A549 (cell line): Measurements from ENCODE around the gene GRIA3. TPM values are rescaled to one million over a fixed set of nuclear protein-coding genes. Genes with fewer than 3 reads are reported as not detected.

ENCODE experiments used
- ATAC-seq, 2 experiments: fragments of 200-7000 bp in 1 of 2; fragments of >200 bp in 1 of 2; cut with Nextera tagmentation in 1 of 2; cut with Tn5 transposase in 1 of 2; 3 replicates each; pipeline versions ENCODE4 v1.8.0 to v1.9.1; 2018 to 2020; ENCODE audit warnings: mild to moderate bottlenecking in 1 of 2, moderate library complexity in 1 of 2
- CTCF ChIA-PET: fragments of 300-600 bp; sonication (Branson Sonifier 250); formaldehyde crosslinking; extraction: SDS; loops from one replicate; lab custom pipeline; 2021; ENCODE audit warnings: antibody characterized with exemption, inconsistent platforms; lab: Yijun Ruan, JAX
- POLR2A ChIA-PET: fragments of 350-600 bp; formaldehyde crosslinking; extraction: SDS; loops from one replicate; lab custom pipeline; 2021; ENCODE audit warnings: antibody characterized with exemption, inconsistent platforms; lab: Yijun Ruan, JAX
- DNase-seq, 2 experiments: peaks; one replicate each; pipeline versions ENCODE4 v3.0.0 to v3.0.0-alpha.2; 2011 to 2016; ENCODE audit warnings: low read depth in 1 of 2, low spot score in 1 of 2
- FAIRE-seq: peaks from 2 replicates; lab custom pipeline; 2011; peaks lifted over from hg19 to GRCh38; lab: Jason Lieb, UNC
- H3K27ac ChIP-seq, 2 experiments: fragments of >200 bp; sonication (Bioruptor Twin); formaldehyde crosslinking; 3 replicates each; pipeline ENCODE4 v1.5.1; 2016 to 2017
- H3K4me1 ChIP-seq: fragments of >200 bp; sonication (Bioruptor Twin); formaldehyde crosslinking; 3 replicates; pipeline ENCODE4 v1.6.1; 2016
- H3K4me2 ChIP-seq: fragments of >200 bp; sonication (Bioruptor Twin); formaldehyde crosslinking; 3 replicates; pipeline ENCODE4 v1.6.1; 2016
- H3K4me3 ChIP-seq: fragments of >200 bp; sonication (Bioruptor Twin); formaldehyde crosslinking; 3 replicates; pipeline ENCODE4 v1.5.1; 2016
- H3K9me3 ChIP-seq: fragments of >200 bp; sonication (Bioruptor Twin); formaldehyde crosslinking; 3 replicates; pipeline ENCODE4 v1.6.1; 2016
- ATOH8 ChIP-seq: fragments of 250-450 bp; sonication (Bioruptor Pico); IDR thresholded peaks from 2 replicates; pipeline ENCODE4 v1.5.0; 2020; ENCODE audit warnings: low read depth, mild to moderate bottlenecking, moderate library complexity
- BCL3 ChIP-seq: fragments of >200 bp; sonication (Bioruptor Twin); formaldehyde crosslinking; IDR thresholded peaks from 3 replicates; pipeline ENCODE4 v1.6.1; 2016
- BHLHE40 ChIP-seq: IDR thresholded peaks from 2 replicates; pipeline ENCODE4 v1.6.1; 2012; ENCODE audit warnings: low read depth, low read length, inconsistent platforms
- CEBPB ChIP-seq, 2 experiments: fragments of >200 bp in 1 of 2; sonication (Bioruptor Twin) in 1 of 2; formaldehyde crosslinking in 1 of 2; IDR thresholded peaks; 2 replicates each; pipeline ENCODE4 v1.6.1; 2012 to 2016
- CHD4 ChIP-seq: fragments of 200-600 bp; sonication (generic); IDR thresholded peaks from 2 replicates; pipeline ENCODE4 v1.6.1; 2016; ENCODE audit warnings: antibody characterized with exemption, mild to moderate bottlenecking, borderline replicate concordance
- CTCF ChIP-seq: fragments of >200 bp; sonication (Bioruptor Twin); formaldehyde crosslinking; IDR thresholded peaks from 3 replicates; pipeline ENCODE4 v1.5.1; 2016
- EHF ChIP-seq: fragments of 250-450 bp; sonication (Bioruptor Pico); IDR thresholded peaks from 2 replicates; pipeline ENCODE4 v1.5.0; 2020; ENCODE audit warnings: mild to moderate bottlenecking
- EHMT2 ChIP-seq: fragments of 200-600 bp; sonication (generic); IDR thresholded peaks from 2 replicates; pipeline ENCODE4 v1.6.1; 2016; ENCODE audit warnings: antibody characterized with exemption, low read depth, mild to moderate bottlenecking, moderate library complexity
- FOSB ChIP-seq: fragments of 250-450 bp; sonication (Bioruptor Pico); IDR thresholded peaks from 2 replicates; pipeline ENCODE4 v1.5.0; 2020; ENCODE audit warnings: mild to moderate bottlenecking, moderate library complexity
- FOXS1 ChIP-seq: fragments of 250-450 bp; sonication (Bioruptor Pico); IDR thresholded peaks from 2 replicates; pipeline ENCODE4 v1.5.0; 2020; ENCODE audit warnings: mild to moderate bottlenecking, moderate library complexity
- GATA3 ChIP-seq: IDR thresholded peaks from 2 replicates; pipeline ENCODE4 v1.6.1; 2012; ENCODE audit warnings: borderline replicate concordance
- HDAC2 ChIP-seq: fragments of 200-600 bp; sonication (generic); IDR thresholded peaks from 2 replicates; pipeline ENCODE4 v1.6.1; 2016
- HES2 ChIP-seq: fragments of >200 bp; sonication (Bioruptor Twin); formaldehyde crosslinking; IDR thresholded peaks from 2 replicates; pipeline ENCODE4 v1.6.1; 2016
- HEYL ChIP-seq: fragments of 250-450 bp; sonication (Bioruptor Pico); IDR thresholded peaks from 2 replicates; pipeline ENCODE4 v1.8.0; 2021; ENCODE audit warnings: mild to moderate bottlenecking, moderate library complexity
- HOXB13 ChIP-seq: fragments of 250-450 bp; sonication (Bioruptor Pico); IDR thresholded peaks from 2 replicates; pipeline ENCODE4 v1.5.0; 2020; ENCODE audit warnings: low read depth, mild to moderate bottlenecking, moderate library complexity
- HOXB5 ChIP-seq: fragments of 250-450 bp; sonication (Bioruptor Pico); IDR thresholded peaks from 2 replicates; pipeline ENCODE4 v1.5.0; 2020; ENCODE audit warnings: mild to moderate bottlenecking, moderate library complexity
- KDM1A ChIP-seq: fragments of 200-600 bp; sonication (generic); IDR thresholded peaks from 2 replicates; pipeline ENCODE4 v1.6.1; 2016; ENCODE audit warnings: low read depth, mild to moderate bottlenecking
- MAX ChIP-seq: IDR thresholded peaks from 2 replicates; pipeline ENCODE4 v1.6.1; 2012
- MAZ ChIP-seq: fragments of 150-350 bp; IDR thresholded peaks from 2 replicates; pipeline ENCODE4 v1.6.1; 2014; ENCODE audit warnings: antibody characterized with exemption, low read depth, low read length, borderline replicate concordance
- MYC ChIP-seq: IDR thresholded peaks from 2 replicates; pipeline ENCODE4 v1.6.1; 2012; ENCODE audit warnings: mild to moderate bottlenecking, inconsistent platforms, low read length, improper control_type of control experiment, borderline replicate concordance
- NPAS2 ChIP-seq: fragments of 250-450 bp; sonication (Bioruptor Pico); IDR thresholded peaks from 2 replicates; pipeline ENCODE4 v1.8.0; 2022; ENCODE audit warnings: mild to moderate bottlenecking, moderate library complexity, borderline replicate concordance
- POLR2A ChIP-seq: IDR thresholded peaks from 2 replicates; pipeline ENCODE4 v1.6.1; 2012; ENCODE audit warnings: mild to moderate bottlenecking, low read length
- RFX5 ChIP-seq: fragments of 450-650 bp; IDR thresholded peaks from 2 replicates; pipeline ENCODE4 v1.7.1; 2014; ENCODE audit warnings: antibody characterized with exemption, mild to moderate bottlenecking, moderate library complexity
- RNF2 ChIP-seq: fragments of 200-600 bp; sonication (generic); IDR thresholded peaks from 2 replicates; pipeline ENCODE4 v1.6.1; 2016; ENCODE audit warnings: low read depth, mild to moderate bottlenecking, antibody characterized with exemption, moderate library complexity, borderline replicate concordance
- TFCP2L1 ChIP-seq: fragments of 250-450 bp; sonication (Bioruptor Pico); IDR thresholded peaks from 2 replicates; pipeline ENCODE4 v1.5.0; 2021; ENCODE audit warnings: mild to moderate bottlenecking
- ZNF302 ChIP-seq: fragments of 250-450 bp; sonication (Bioruptor Pico); IDR thresholded peaks from 2 replicates; pipeline ENCODE4 v1.9.0; 2021; ENCODE audit warnings: inconsistent platforms, mild to moderate bottlenecking, moderate library complexity
- WGBS: methylation state at CpG from one replicate; pipeline ENCODE4 v1.1.6; 2017; ENCODE audit errors: missing lambda C conversion rate; 5-methylcytosine and 5-hydroxymethylcytosine counted together
- polyA plus RNA-seq, 4 experiments: library from polyadenylated mRNA; depleted of rRNA in 3 of 4; stranded (reverse); fragments of >200 nt; fragmentation: RNase III in 1 of 4; extraction: RNeasy Plus Mini Kit Qiagen cat#74134 plus additional on column Dnase treatment in 1 of 4; gene quantifications; 2 replicates in 3 of 4; 3 replicates in 1 of 4; pipeline ENCODE4 v1.2.3, GENCODE V29; 2011 to 2017

The GRIA3 gene
- polyA plus RNA-seq, 2 of the 4 experiments (the other 2 are of a cell fraction) = not detected

- ATAC-seq (no peak), DNase-seq (no peak), FAIRE-seq (no peak)
- Histone ChIP-seq H3K9me3 (no peaks in the 10 kb centered on the region), H3K4me1 (no peaks in the 10 kb centered on the region), H3K4me3 (no peak overlapping the region), H3K4me2 (no peak overlapping the region), H3K27ac (no peak overlapping the region)
- TF ChIP-seq TFCP2L1 = no peak
- ChIA-PET POLR2A (no interaction called here), CTCF (no interaction called here)
- WGBS = 49% methylated on average over 7 of the region's 7 CpGs
These were observed 31.5 kb downstream of the GRIA3 start for GRCh38 chrX:123215397-123216089.

GRCh38 chrX:123217077-123217476 is 33.0 kb downstream of the GRIA3 start:
- 0% methylated on average over 2 of the region's 2 CpGs for WGBS
- ATAC-seq = peak; percentile 30 to 62; a peak in 3 of 6 replicates
- FAIRE-seq = no peak
- Histone ChIP-seq H3K4me1 (no peaks in the 10 kb centered on the region), H3K9me3 (no peaks in the 10 kb centered on the region), H3K4me2 (no peak overlapping the region), H3K4me3 (no peak overlapping the region), H3K27ac (no peak overlapping the region)
- DNase-seq = no peak
- TF ChIP-seq EHMT2 = no peak
- TF ChIP-seq MYC = no peak
- TF ChIP-seq NPAS2 (CRISPR knock-in tag) = no peak
- TF ChIP-seq CHD4 = no peak
- no peak for TF ChIP-seq HOXB5
- no peak for TF ChIP-seq MAZ
- no peak for TF ChIP-seq ZNF302 (CRISPR knock-in tag)
- TF ChIP-seq HEYL (CRISPR knock-in tag) = no peak
- no peak for TF ChIP-seq HES2
- no peak for TF ChIP-seq HOXB13 (CRISPR knock-in tag)
- no peak for TF ChIP-seq RFX5
- TF ChIP-seq BCL3 = no peak
- TF ChIP-seq FOXS1 = no peak
- TF ChIP-seq KDM1A = no peak
- TF ChIP-seq RNF2 = no peak
- no peak for TF ChIP-seq FOSB (CRISPR knock-in tag)
- TF ChIP-seq HDAC2 = no peak
- TF ChIP-seq CEBPB (IDR thresholded peaks at IDR 0.05) = no peak
- TF ChIP-seq POLR2A = no peak
- ChIA-PET POLR2A (no interaction called here), CTCF (no interaction called here)

GRCh38 chrX:123217728-123218127 is 33.6 kb downstream of the GRIA3 start:
- H3K4me3 ChIP-seq = no peak overlapping the region
- WGBS = 58% methylated on average over 2 of the region's 2 CpGs
- ATAC-seq = no peak
- POLR2A ChIA-PET = no interaction called here
- H3K4me1 ChIP-seq = no peaks in the 10 kb centered on the region
- H3K9me3 ChIP-seq = no peaks in the 10 kb centered on the region
- no peak for DNase-seq
- no peak overlapping the region for H3K4me2 ChIP-seq
- peak; percentile 56 for FAIRE-seq
- H3K27ac ChIP-seq = no peak overlapping the region
- TF ChIP-seq EHF (CRISPR knock-in tag) (no peak), POLR2A (no peak), HOXB5 (no peak), HOXB13 (CRISPR knock-in tag) (no peak), MAZ (no peak), CTCF (no peak), BHLHE40 (no peak), GATA3 (no peak), MAX (no peak), FOSB (CRISPR knock-in tag) (no peak), BCL3 (no peak), ATOH8 (no peak), CEBPB (IDR thresholded peaks at IDR 0.05) (no peak), HEYL (CRISPR knock-in tag) (no peak)
- TF ChIP-seq, all 56 proteins: peak for 0
- CTCF ChIA-PET = no interaction called here
